ENCODE measurements around the gene DDHD1. TPM values are rescaled to one million over a fixed set of nuclear protein-coding genes. Genes with fewer than 3 reads are reported as not detected.

The DDHD1 gene
- total RNA-seq, 1 experiment from 2014 or later, result 8.0 TPM

GRCh38 chr14:53034036-53034435 is 119.1 kb downstream of the DDHD1 start:
- no peak for DNase-seq (ENCODE audit: low spot score)

DNA sequence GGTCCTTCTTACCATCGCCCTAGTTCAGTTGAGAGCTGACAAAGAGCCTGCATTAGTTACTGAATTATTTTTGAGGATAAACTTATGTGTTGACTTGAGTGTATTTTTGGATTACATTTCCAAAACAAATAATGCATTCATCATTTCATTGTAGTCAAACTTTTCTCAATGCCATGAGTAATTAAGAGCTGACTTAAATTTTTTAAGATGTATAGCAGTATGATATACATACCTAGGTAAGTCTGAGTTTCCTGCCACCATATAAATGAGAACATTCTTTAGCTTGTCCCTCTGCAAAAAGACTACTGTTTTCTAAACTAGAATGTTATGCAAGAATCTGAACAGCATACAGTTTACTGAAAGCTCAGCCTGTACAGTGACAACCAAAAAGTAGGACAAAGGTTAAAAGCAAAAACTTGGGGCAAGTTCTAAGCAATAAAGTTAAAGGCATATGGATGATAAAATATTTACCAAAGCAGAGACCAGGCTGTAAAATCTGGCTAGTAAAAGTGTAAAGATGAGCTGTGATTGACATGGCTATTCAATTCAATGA is 120.2 kb downstream of the DDHD1 start:
- DNase-seq (ENCODE audit: low spot score), result no peak

GRCh38 chr14:53032161-53032803 is 120.8 kb downstream of the DDHD1 start:
- peak; percentile 50 for DNase-seq (ENCODE audit: low spot score)

DNA sequence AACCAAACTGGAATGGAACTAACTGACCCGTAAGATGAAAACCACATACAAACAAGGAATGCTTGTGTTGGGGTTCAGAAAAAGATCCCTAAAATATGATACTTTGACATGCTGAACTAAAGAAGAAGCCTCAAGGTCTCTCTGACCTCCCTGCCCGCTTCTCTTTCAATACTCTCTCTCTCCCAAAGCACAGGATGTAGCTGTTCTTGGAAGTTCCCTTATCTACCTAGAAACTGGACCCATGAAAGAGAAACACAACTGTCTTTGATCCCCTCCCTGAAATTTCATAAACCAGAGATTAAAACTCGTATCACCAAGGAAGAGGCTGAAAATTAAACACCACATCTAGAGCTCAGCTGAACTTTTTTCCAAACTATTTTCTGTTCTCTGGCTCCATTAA is 125.6 kb downstream of the DDHD1 start:
- DNase-seq (ENCODE audit: low spot score), result no peak

DNA sequence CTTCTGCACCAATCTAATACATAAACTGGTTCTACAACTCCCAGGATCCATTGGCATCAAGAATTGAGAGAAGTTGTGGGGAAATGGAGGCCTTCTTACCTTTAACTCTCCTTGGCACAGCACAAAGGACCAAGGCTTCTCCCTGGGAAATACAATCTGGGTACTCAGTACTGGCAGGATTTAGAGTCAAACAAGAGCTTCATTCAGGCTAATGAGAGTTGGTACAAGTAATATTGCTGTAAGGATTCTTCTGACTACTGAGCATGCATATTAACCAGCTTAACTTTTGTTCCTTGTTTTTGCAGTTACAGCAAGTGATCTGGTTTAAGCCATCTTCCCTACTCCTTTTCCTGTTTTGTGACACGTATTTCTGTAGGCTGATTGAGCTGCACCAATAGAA is 126.1 kb downstream of the DDHD1 start:
- DNase-seq (ENCODE audit: low spot score), result no peak

GRCh38 chr14:53023325-53023724 is 129.8 kb downstream of the DDHD1 start:
- DNase-seq (ENCODE audit: low spot score), result no peak

- DNase-seq (ENCODE audit: low spot score), result peak; percentile 27
These were observed 130.5 kb downstream of the DDHD1 start for GRCh38 chr14:53022593-53022992.

DNA sequence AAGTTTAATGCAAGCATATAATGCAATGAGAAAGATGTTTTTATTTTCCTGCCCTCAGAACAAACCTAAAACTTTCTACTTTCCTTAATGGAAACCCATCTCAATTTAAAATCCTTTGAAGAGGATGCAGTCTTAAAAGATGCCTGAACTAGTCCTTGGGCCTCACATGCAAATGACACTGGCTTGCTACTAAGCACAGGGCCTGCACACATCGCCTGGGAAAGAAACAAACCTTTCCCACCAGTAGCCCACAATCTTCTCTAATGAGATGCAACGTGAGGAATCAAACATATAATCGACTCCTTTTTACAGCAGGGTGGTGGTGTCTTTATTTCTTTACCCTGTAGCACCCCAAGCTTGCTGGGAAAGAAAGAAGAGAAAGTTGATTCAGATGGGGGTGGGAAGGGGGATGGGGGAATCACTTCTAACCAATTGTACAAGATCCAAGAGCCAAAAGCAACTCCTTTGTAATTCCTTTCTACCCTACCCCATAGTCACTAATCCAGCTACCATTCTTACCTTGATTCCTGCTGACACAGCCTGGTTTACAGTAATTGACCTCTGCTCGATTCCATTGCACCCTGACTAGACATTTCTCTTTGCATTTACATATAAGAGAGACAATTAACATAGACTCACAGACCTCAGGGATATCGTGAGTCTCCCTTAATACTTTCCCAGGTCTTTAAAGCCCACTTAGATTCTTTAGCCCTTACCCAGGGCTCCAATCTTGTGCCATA is 132.8 kb downstream of the DDHD1 start:
- DNase-seq (ENCODE audit: low spot score), result no peak

- DNase-seq (ENCODE audit: low spot score), result no peak
These were observed 133.7 kb downstream of the DDHD1 start for GRCh38 chr14:53019406-53019805.

DNA sequence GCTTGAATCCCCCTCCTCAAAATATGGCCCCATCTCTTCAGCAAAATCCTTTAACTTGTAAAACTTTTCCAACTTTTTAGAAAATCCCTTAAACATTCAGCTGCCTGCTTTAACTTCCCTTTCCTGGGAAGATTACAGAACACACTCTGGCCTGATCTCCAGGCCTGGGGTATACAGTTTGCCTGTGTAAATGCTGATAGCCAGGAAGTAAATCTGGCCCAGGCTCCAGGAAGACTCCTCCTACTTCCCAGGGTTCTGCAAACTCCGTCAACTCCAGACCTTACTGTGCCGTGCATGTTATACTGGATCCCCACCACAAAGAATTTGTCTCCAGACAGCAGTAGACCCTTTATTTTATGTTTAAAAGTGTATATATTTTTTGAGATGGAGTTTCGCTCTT is 135.3 kb downstream of the DDHD1 start:
- DNase-seq (ENCODE audit: low spot score), result no peak

GRCh38 chr14:53016919-53017318 is 136.2 kb downstream of the DDHD1 start:
- no peak for DNase-seq (ENCODE audit: low spot score)

DNA sequence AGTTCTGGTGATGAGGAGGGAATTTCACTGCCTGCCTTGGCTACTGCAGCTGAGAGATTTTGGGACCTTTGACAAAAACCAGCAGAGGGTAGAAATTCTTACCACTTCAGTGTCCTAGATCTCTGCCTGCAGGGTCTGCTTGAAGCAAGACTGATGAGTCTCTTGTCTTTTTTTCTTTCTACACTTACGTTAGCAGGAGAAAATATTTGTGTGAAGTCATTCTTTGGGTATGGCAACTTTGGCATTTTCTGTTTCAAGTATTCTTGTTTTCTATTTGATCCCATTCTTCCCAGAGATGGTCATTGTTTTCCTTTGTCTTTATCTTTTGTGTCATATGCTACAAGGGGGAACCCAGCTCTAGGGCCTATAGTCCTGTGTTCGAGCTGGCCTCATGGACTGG is 136.6 kb downstream of the DDHD1 start:
- DNase-seq (ENCODE audit: low spot score), result no peak

- peak; percentile 80 for DNase-seq (ENCODE audit: low spot score)
These were observed 142.1 kb downstream of the DDHD1 start for GRCh38 chr14:53011053-53011462.

DNA sequence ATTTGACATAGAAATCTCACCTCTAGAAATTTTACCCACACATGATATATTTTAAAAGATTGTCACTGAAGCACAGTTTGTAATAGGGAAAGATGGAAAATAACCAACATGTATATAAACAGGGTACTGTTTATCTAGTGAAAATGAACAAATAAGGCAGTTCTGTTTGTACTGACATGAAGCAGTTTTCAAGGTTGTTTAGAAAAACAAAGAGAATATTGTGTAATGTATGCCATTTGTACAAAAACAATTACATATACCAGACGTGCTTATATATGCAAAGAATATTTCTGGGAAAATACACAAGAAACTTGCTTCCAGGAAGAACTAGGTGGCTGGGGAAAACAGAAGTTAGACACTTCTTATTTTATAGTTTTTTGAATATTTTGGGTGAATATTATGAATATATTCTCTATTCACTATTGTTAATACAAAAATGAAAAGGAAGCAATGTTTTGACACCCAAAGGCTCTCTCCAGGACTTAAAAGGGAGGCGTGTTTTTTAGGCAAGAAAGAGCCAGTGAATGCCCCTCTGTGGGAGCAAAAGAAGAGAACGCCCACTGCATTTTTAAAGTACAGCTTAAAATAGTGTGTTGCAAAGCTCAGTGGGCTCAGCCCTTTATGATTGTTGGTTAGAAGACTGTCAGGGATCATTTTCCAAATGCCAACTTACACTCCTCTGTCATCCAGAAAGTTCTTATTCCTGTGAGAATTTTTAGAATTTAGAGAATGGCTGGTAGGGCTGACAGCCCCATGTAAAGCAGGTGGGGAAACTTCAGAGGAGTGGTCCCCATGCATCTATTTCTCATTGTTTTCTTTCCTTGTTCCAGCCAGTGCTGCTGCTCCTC is 142.7 kb downstream of the DDHD1 start:
- DNase-seq (ENCODE audit: low spot score), result no peak

GRCh38 chr14:53006931-53007562 is 146.1 kb downstream of the DDHD1 start:
- DNase-seq (ENCODE audit: low spot score), result no peak

DNA sequence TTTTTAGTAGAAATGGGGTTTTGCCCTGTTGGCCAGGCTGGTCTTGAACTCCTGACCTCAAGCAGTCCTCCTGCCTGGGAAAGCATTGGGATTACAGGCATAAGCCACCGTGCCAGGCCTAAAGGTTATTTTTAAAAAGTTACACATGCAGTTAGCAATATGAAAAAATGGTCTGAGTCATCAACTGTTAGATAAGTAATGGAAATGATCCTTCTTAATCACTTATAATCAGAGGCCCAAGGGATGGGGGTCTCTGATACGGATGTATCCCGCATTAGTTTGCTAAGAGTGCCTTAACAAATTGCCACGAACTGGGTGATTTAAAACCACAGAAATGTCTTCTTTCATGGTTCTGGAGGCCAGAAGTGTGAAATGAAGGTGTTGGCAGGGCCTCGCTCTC is 148.1 kb downstream of the DDHD1 start:
- DNase-seq (ENCODE audit: low spot score), result no peak

DNA sequence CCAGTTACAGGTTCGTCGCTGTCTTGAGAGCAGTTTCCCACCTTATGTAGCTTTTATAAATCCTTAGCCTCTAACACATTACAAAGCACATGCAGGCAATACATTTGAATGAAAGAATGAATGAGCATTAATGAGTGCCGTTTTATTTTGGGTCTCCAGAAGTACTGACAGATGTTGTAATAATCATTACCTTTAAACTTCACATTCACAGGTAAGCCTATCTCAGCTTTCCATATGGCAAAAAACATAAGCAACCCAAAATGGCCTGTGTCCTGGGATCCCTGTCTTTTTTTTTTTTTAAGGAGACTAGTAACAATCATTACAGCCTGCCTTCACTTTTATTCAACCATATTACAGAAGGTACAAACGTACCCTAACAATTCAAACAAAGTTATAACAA is 149.3 kb downstream of the DDHD1 start:
- no peak for DNase-seq (ENCODE audit: low spot score)

GRCh38 chr14:53002576-53002975 is 150.5 kb downstream of the DDHD1 start:
- no peak for DNase-seq (ENCODE audit: low spot score)

DNA sequence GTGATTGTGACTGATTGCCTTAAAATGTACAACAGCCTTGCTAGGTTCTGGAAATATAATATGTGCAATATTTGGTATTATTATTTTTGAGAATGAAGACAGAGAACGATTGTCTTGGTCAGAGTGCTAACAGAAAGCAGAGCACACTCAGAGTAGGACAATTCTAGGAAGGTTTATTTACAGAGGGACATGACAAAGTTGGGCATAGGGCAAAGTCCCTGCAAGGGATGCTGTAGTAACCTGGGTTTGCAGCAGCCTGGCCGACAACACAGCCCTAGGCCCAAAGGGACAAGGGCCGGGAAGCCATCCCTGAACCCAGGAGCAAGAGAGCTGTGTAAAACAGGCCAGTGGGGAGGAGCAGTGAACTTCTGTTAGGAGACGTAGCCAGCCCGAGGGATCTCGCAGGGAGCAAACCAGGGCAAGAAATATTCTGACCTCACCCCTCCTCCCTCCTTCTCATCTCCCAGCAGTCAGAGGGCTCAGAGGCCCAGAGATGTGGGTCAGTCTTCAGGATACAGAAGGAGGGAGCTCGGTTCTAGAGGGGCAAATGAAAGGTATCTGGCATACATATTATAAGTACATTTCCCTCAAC is 151.2 kb downstream of the DDHD1 start:
- no peak for DNase-seq (ENCODE audit: low spot score)

GRCh38 chr14:52998376-52999015 is 154.6 kb downstream of the DDHD1 start:
- no peak for DNase-seq (ENCODE audit: low spot score)

GRCh38 chr14:52996493-52996892 is 156.6 kb downstream of the DDHD1 start:
- DNase-seq (ENCODE audit: low spot score), result no peak

Data from A172 (cell line).